HepG2 (cell line): ENCODE data around the gene C11orf86. TPM values are rescaled to one million over a fixed set of nuclear protein-coding genes. Genes with fewer than 3 reads are reported as not detected.

Source experiments
- ARNTL ChIP-seq: sonication (generic); formaldehyde crosslinking; IDR thresholded peaks from 2 replicates; pipeline ENCODE4 v1.4.0; 2020; ENCODE audit warnings: mild to moderate bottlenecking, missing genetic modification reagents
- CEBPB ChIP-seq: IDR thresholded peaks from 2 replicates; pipeline ENCODE4 v1.6.1; 2011; ENCODE audit warnings: low read depth, low read length, improper control_type of control experiment, borderline replicate concordance
- FOXK1 ChIP-seq: sonication (generic); formaldehyde crosslinking; IDR thresholded peaks from 2 replicates; pipeline ENCODE4 v1.4.0; 2020; ENCODE audit warnings: low read depth, missing genetic modification reagents, borderline replicate concordance
- GABPB1 ChIP-seq: IDR thresholded peaks from 2 replicates; pipeline ENCODE4 v1.6.1; 2016; ENCODE audit warnings: mild to moderate bottlenecking, missing genetic modification reagents, moderate library complexity, missing compliant biosample characterization
- HES4 ChIP-seq: sonication (generic); formaldehyde crosslinking; IDR thresholded peaks from 2 replicates; pipeline ENCODE4 v1.9.0; 2021; ENCODE audit warnings: mild to moderate bottlenecking, missing genetic modification reagents, borderline replicate concordance
- KMT2B ChIP-seq: IDR thresholded peaks from 2 replicates; pipeline ENCODE4 v1.6.1; 2016; ENCODE audit warnings: missing genetic modification reagents, missing compliant biosample characterization
- NFIB ChIP-seq: sonication (generic); formaldehyde crosslinking; IDR thresholded peaks from 2 replicates; pipeline ENCODE4 v1.9.0; 2021; ENCODE audit warnings: missing genetic modification reagents, mild to moderate bottlenecking, borderline replicate concordance
- NFKBIZ ChIP-seq: IDR thresholded peaks from 2 replicates; pipeline ENCODE4 v1.6.1; 2018; ENCODE audit warnings: missing genetic modification reagents, missing compliant biosample characterization
- NR2F1 ChIP-seq, 2 experiments: fragments of 450-650 bp in 1 of 2; formaldehyde crosslinking in 1 of 2; IDR thresholded peaks; 2 replicates each; pipeline versions ENCODE4 v1.5.0 to v1.6.1; 2016 to 2020; ENCODE audit warnings: mild to moderate bottlenecking in 1 of 2, missing compliant biosample characterization in 1 of 2, missing genetic modification reagents in 1 of 2, moderate library complexity in 1 of 2
- REPIN1 ChIP-seq: sonication (generic); formaldehyde crosslinking; IDR thresholded peaks from 2 replicates; pipeline ENCODE4 v1.8.0; 2022; ENCODE audit warnings: missing genetic modification reagents, low read depth, mild to moderate bottlenecking, borderline replicate concordance
- RFX1 ChIP-seq: fragments of 450-650 bp; IDR thresholded peaks from 2 replicates; pipeline ENCODE4 v1.6.1; 2017
- SMYD3 ChIP-seq: sonication (generic); formaldehyde crosslinking; IDR thresholded peaks from 2 replicates; pipeline ENCODE4 v1.8.1; 2023; ENCODE audit warnings: mild to moderate bottlenecking, missing genetic modification reagents
- SP5 ChIP-seq: IDR thresholded peaks from 2 replicates; pipeline ENCODE4 v1.6.1; 2016; ENCODE audit warnings: low read depth, borderline replicate concordance
- SSRP1 ChIP-seq: IDR thresholded peaks from 2 replicates; pipeline ENCODE4 v1.6.1; 2016; ENCODE audit warnings: control low read depth
- TBX2 ChIP-seq: sonication (generic); formaldehyde crosslinking; IDR thresholded peaks from 2 replicates; pipeline ENCODE4 v1.5.0; 2020; ENCODE audit warnings: missing genetic modification reagents, mild to moderate bottlenecking, borderline replicate concordance
- TBX3 ChIP-seq: fragments of 450-650 bp; IDR thresholded peaks from 2 replicates; pipeline ENCODE4 v1.6.1; 2017; ENCODE audit warnings: antibody characterized with exemption, mild to moderate bottlenecking, inconsistent platforms, borderline replicate concordance
- TMF1 ChIP-seq: sonication (generic); formaldehyde crosslinking; IDR thresholded peaks from 2 replicates; pipeline ENCODE4 v1.8.1; 2022; ENCODE audit warnings: low read depth, missing genetic modification reagents
- USF2 ChIP-seq, 2 experiments: sonication (generic) in 1 of 2; formaldehyde crosslinking in 1 of 2; IDR thresholded peaks; 2 replicates each; pipeline versions ENCODE4 v1.5.1 to v1.6.1; 2011 to 2020; ENCODE audit warnings: borderline replicate concordance in 1 of 2, low read depth in 1 of 2, low read length in 1 of 2, mild to moderate bottlenecking in 1 of 2, missing genetic modification reagents in 1 of 2, moderate library complexity in 1 of 2
- YEATS4 ChIP-seq: sonication (generic); formaldehyde crosslinking; IDR thresholded peaks from 2 replicates; pipeline ENCODE4 v1.4.0; 2020; ENCODE audit warnings: missing genetic modification reagents, borderline replicate concordance
- ZBTB26 ChIP-seq: IDR thresholded peaks from 2 replicates; pipeline ENCODE4 v1.6.1; 2016; ENCODE audit warnings: missing compliant biosample characterization, missing genetic modification reagents, borderline replicate concordance
- ZC3H4 ChIP-seq: sonication (generic); formaldehyde crosslinking; IDR thresholded peaks from 2 replicates; pipeline ENCODE4 v1.4.0; 2020; ENCODE audit warnings: missing genetic modification reagents, borderline replicate concordance
- ZNF121 ChIP-seq: sonication (generic); formaldehyde crosslinking; IDR thresholded peaks from 2 replicates; pipeline ENCODE4 v1.5.0; 2020; ENCODE audit warnings: mild to moderate bottlenecking, missing genetic modification reagents
- ZNF451 ChIP-seq: sonication (generic); formaldehyde crosslinking; IDR thresholded peaks from 2 replicates; pipeline ENCODE4 v1.5.0; 2020; ENCODE audit warnings: mild to moderate bottlenecking, missing genetic modification reagents
- ZNF710 ChIP-seq: sonication (generic); formaldehyde crosslinking; IDR thresholded peaks from 2 replicates; pipeline ENCODE4 v1.5.0; 2020; ENCODE audit warnings: mild to moderate bottlenecking, missing genetic modification reagents, borderline replicate concordance
- ZSCAN21 ChIP-seq: sonication (generic); formaldehyde crosslinking; IDR thresholded peaks from 2 replicates; pipeline ENCODE4 v1.8.0; 2022; ENCODE audit warnings: mild to moderate bottlenecking, missing genetic modification reagents, moderate library complexity, borderline replicate concordance
- polyA plus RNA-seq, 8 experiments: library from polyadenylated mRNA; depleted of rRNA in 3 of 8; stranded (reverse) in 7 of 8; unstranded in 1 of 8; fragments of >200 nt; fragmentation: Illumina TruSeq in 4 of 8; extraction: Trizol in 4 of 8; gene quantifications; 2 replicates each; pipeline versions ENCODE4 v1.2.1 to v1.2.3, GENCODE V29; 2011 to 2016; ENCODE audit warnings: low read depth in 4 of 8, missing spikeins in 1 of 8, mixed read lengths in 1 of 8; ENCODE audit not compliant: insufficient read depth in 1 of 8
- total RNA-seq, 5 experiments: library from RNA; depleted of rRNA; stranded (reverse); fragments of >200 nt; fragmentation: Illumina TruSeq; extraction: Trizol; gene quantifications; 2 replicates each; pipeline ENCODE4 v1.2.3, GENCODE V29; 2016; ENCODE audit warnings: low read depth in 1 of 5

The C11orf86 gene
- total and polyA plus RNA-seq, 2 of the 13 experiments (the other 11 are each of a cell fraction or from before 2014, with no cell fraction given): 0.11 to 0.18 TPM

- TF ChIP-seq TBX3 (no peak), FOXK1 (CRISPR knock-in tag) (peak; percentile 42; the same call in 1 of the 2 replicates), REPIN1 (CRISPR knock-in tag) (peak; percentile 96), ARNTL (CRISPR knock-in tag) (peak; percentile 99), SP5 (peak; percentile 90), USF2 (IDR thresholded peaks at IDR 0.05; ENCODE audit: low read depth, low read length) (peak; percentile 90), USF2 (CRISPR knock-in tag; IDR thresholded peaks at IDR 0.05; ENCODE audit: borderline replicate concordance) (peak; percentile 99), TMF1 (peak; percentile 97), YEATS4 (CRISPR knock-in tag) (peak; percentile 79), NR2F1 (CRISPR knock-in tag; IDR thresholded peaks at IDR 0.05) (no peak), TBX2 (CRISPR knock-in tag) (peak; percentile 93), SSRP1 (CRISPR knock-in tag) (no peak), ZNF121 (CRISPR knock-in tag) (no peak), NFIB (CRISPR knock-in tag) (0 out of 2 replicates have a peak, but pooled peaks have one; percentile 80), CEBPB (no peak), ZBTB26 (CRISPR knock-in tag) (peak; percentile 45; the same call in 1 of the 2 replicates), ZSCAN21 (CRISPR knock-in tag) (peak; percentile 90; the same call in 1 of the 2 replicates), KMT2B (CRISPR knock-in tag) (peak; percentile 80), RFX1 (peak; percentile 58; the same call in 1 of the 2 replicates), ZNF451 (CRISPR knock-in tag) (peak; percentile 79; the same call in 1 of the 2 replicates), ZC3H4 (CRISPR knock-in tag) (no peak), SMYD3 (CRISPR knock-in tag) (peak; percentile 98), HES4 (0 out of 2 replicates have a peak, but pooled peaks have one; percentile 17), ZNF710 (0 out of 2 replicates have a peak, but pooled peaks have one; percentile 28), NFKBIZ (peak; percentile 58; the same call in 1 of the 2 replicates), GABPB1 (CRISPR knock-in tag) (peak; percentile 95)
These were observed 16.7 kb upstream of the C11orf86 start, which contains the start of gene PC (continued) for GRCh38 chr11:66958232-66958955.
